PC-3 (cell line): Measurements from ENCODE around the gene EGF. TPM values are rescaled to one million over a fixed set of nuclear protein-coding genes. Genes with fewer than 3 reads are reported as not detected.

ENCODE experiments used
- ATAC-seq: fragments of 200-7000 bp; cut with Tn5 transposase; 2 replicates; pipeline ENCODE4 v1.9.1; 2020; ENCODE audit warnings: mild to moderate bottlenecking, moderate library complexity
- BruUV-seq: library from RNA; stranded (reverse); fragments of 400-500 nt; replicated peaks from 2 replicates; lab custom pipeline; 2021; lab: Mats Ljungman, UMichigan
- CTCF ChIA-PET: fragments of 300-600 bp; sonication (Branson Sonifier 250); formaldehyde crosslinking; loops from one replicate; lab custom pipeline; 2022; ENCODE audit warnings: antibody characterized with exemption; lab: Charles Lee
- POLR2A ChIA-PET: fragments of 300-600 bp; sonication (Branson Sonifier 250); formaldehyde crosslinking; loops from one replicate; lab custom pipeline; 2022; ENCODE audit warnings: antibody characterized with exemption; ENCODE audit not compliant: unreplicated experiment; lab: Charles Lee
- DNase-seq: peaks from one replicate; pipeline ENCODE4 v3.0.0-alpha.2; 2015
- H2AFZ ChIP-seq: fragments of 300-600 bp; sonication (generic); 2 replicates; pipeline ENCODE4 v1.6.0; 2016; ENCODE audit warnings: antibody characterized with exemption, low read length
- H3F3A ChIP-seq: fragments of 300-600 bp; sonication (generic); one replicate; pipeline ENCODE4 v1.6.0; 2017; ENCODE audit warnings: antibody characterized with exemption, low read length, control low read depth, mild to moderate bottlenecking; ENCODE audit not compliant: unreplicated experiment
- H3K27ac ChIP-seq: fragments of 300-600 bp; sonication (generic); 2 replicates; pipeline ENCODE4 v1.5.1; 2016; ENCODE audit warnings: mild to moderate bottlenecking, low read length
- H3K27me3 ChIP-seq: fragments of 300-600 bp; sonication (generic); 2 replicates; pipeline ENCODE4 v1.6.1; 2016; ENCODE audit warnings: low read length, mixed read lengths
- H3K36me3 ChIP-seq: fragments of 300-600 bp; sonication (generic); 2 replicates; pipeline ENCODE4 v1.6.1; 2016; ENCODE audit warnings: low read depth, mixed run types, low read length, mixed read lengths
- H3K4me1 ChIP-seq: fragments of 300-600 bp; sonication (generic); 2 replicates; pipeline ENCODE4 v1.5.1; 2016; ENCODE audit warnings: low read length; ENCODE audit not compliant: insufficient read depth
- H3K4me2 ChIP-seq: fragments of 300-600 bp; sonication (generic); 2 replicates; pipeline ENCODE4 v1.6.0; 2016; ENCODE audit warnings: low read length
- H3K4me3 ChIP-seq: fragments of 300-600 bp; sonication (generic); 2 replicates; pipeline ENCODE4 v1.5.1; 2016; ENCODE audit warnings: mild to moderate bottlenecking, low read length, mixed read lengths
- H3K79me2 ChIP-seq: fragments of 300-600 bp; sonication (generic); 2 replicates; pipeline ENCODE4 v1.6.1; 2017; ENCODE audit warnings: low read length, mixed read lengths
- H3K9ac ChIP-seq: fragments of 300-600 bp; sonication (generic); 2 replicates; pipeline ENCODE4 v1.6.0; 2016; ENCODE audit warnings: mild to moderate bottlenecking, low read length
- H3K9me2 ChIP-seq: fragments of 300-600 bp; sonication (generic); replicated peaks from 2 replicates; pipeline ENCODE4 v1.6.1; 2016; ENCODE audit warnings: mixed run types, low read length, mixed read lengths
- H3K9me3 ChIP-seq: fragments of 300-600 bp; sonication (generic); 2 replicates; pipeline ENCODE4 v1.6.1; 2016; ENCODE audit warnings: low read length, mixed read lengths
- H4K20me1 ChIP-seq: fragments of 300-600 bp; sonication (generic); 2 replicates; pipeline ENCODE4 v1.6.1; 2016; ENCODE audit warnings: low read length, mixed read lengths
- CTCF ChIP-seq: fragments of 300-600 bp; sonication (generic); conservative IDR thresholded peaks from 2 replicates; pipeline ENCODE4 v1.5.1; 2017; ENCODE audit warnings: antibody characterized with exemption, low read depth, mild to moderate bottlenecking, low read length
- EZH2 ChIP-seq: fragments of 300-600 bp; sonication (generic); IDR thresholded peaks from one replicate; pipeline ENCODE4 v1.6.1; 2017; ENCODE audit warnings: antibody characterized with exemption, mild to moderate bottlenecking, low read length; ENCODE audit not compliant: unreplicated experiment
- EZH2phosphoT487 ChIP-seq: fragments of 300-600 bp; sonication (generic); IDR thresholded peaks from 2 replicates; pipeline ENCODE4 v1.6.1; 2018; ENCODE audit warnings: mild to moderate bottlenecking, antibody characterized with exemption, low read length, borderline replicate concordance
- intact Hi-C: fragments of 100-400 bp; cut with micrococcal nuclease; formaldehyde crosslinking; loops from 2 replicates; pipeline ENCODE4 v1.9.0; 2023
- total RNA-seq: library from RNA; depleted of rRNA; stranded (reverse); fragments of >200 nt; gene quantifications from 2 replicates; pipeline ENCODE4 v1.2.3, GENCODE V29; 2014

The EGF gene
- total RNA-seq, 1 experiment from 2014 or later: 6.1 TPM

- Histone ChIP-seq H3K27ac (no peak overlapping the region), H3K9me2 (no peaks in the 10 kb centered on the region), H3K4me1 (no peaks in the 10 kb centered on the region), H3K4me3 (no peak overlapping the region), H3K36me3 (no peaks in the 10 kb centered on the region; the same call in 1 of the 2 replicates), H2AFZ (no peak overlapping the region), H3K9ac (no peak overlapping the region), H4K20me1 (no peaks in the 10 kb centered on the region), H3K4me2 (no peak overlapping the region), H3K27me3 (no peaks in the 10 kb centered on the region), H3F3A (no peaks in the 10 kb centered on the region), H3K79me2 (no peaks in the 10 kb centered on the region), H3K9me3 (no peaks in the 10 kb centered on the region)
- DNase-seq (no peak), ATAC-seq (no peak)
- no peak for TF ChIP-seq CTCF
- no peak for TF ChIP-seq EZH2phosphoT487
- TF ChIP-seq EZH2: no peak
- intact Hi-C loops: loop anchor here (5.0 kb wide), 1 partner anchor 188 kb away; the partner anchor contains the start of gene ELOVL6
- POLR2A ChIA-PET: no interaction called here
- CTCF ChIA-PET: no interaction called here
- BruUV-seq: no TSS peak
Measured at GRCh38 chr4:110009550-110009949, 96.9 kb downstream of the EGF start.

GRCh38 chr4:110010797-110011196, 98.1 kb downstream of the EGF start:
- Histone ChIP-seq H3K9me2 (no peaks in the 10 kb centered on the region), H3K4me2 (no peak overlapping the region), H3K9me3 (no peaks in the 10 kb centered on the region), H3K4me1 (no peaks in the 10 kb centered on the region), H3F3A (no peaks in the 10 kb centered on the region), H3K4me3 (no peak overlapping the region), H3K9ac (no peak overlapping the region), H3K27ac (no peak overlapping the region), H2AFZ (no peak overlapping the region), H3K27me3 (no peaks in the 10 kb centered on the region), H3K36me3 (no peaks in the 10 kb centered on the region), H3K79me2 (no peaks in the 10 kb centered on the region), H4K20me1 (no peaks in the 10 kb centered on the region)
- BruUV-seq: no TSS peak
- CTCF ChIA-PET: no interaction called here
- no peak for ATAC-seq
- POLR2A ChIA-PET: no interaction called here
- DNase-seq: no peak
- intact Hi-C loops: loop anchor here (10.0 kb wide), 1 partner anchor 874 kb away; no protein-coding TSS in a partner anchor
- no peak for TF ChIP-seq EZH2phosphoT487
- no peak for TF ChIP-seq CTCF
- TF ChIP-seq EZH2: no peak

- H3K27me3 ChIP-seq: no peaks in the 10 kb centered on the region
- H3K79me2 ChIP-seq: no peaks in the 10 kb centered on the region
- no peak for TF ChIP-seq EZH2phosphoT487
- TF ChIP-seq CTCF: no peak
- TF ChIP-seq EZH2: no peak
- H3K9me3 ChIP-seq: no peaks in the 10 kb centered on the region
- DNase-seq (no peak), ATAC-seq (no peak)
- H3K4me1 ChIP-seq: no peaks in the 10 kb centered on the region
- no TSS peak for BruUV-seq
- no peak overlapping the region for H3K27ac ChIP-seq
- H3K36me3 ChIP-seq: no peaks in the 10 kb centered on the region
- POLR2A ChIA-PET: no interaction called here
- no peaks in the 10 kb centered on the region for H3K9me2 ChIP-seq
- intact Hi-C loops: loop anchor here (10.0 kb wide), 1 partner anchor 872 kb away; no protein-coding TSS in a partner anchor
- no peak overlapping the region for H3K4me3 ChIP-seq
- H3K4me2 ChIP-seq: no peak overlapping the region
- no peaks in the 10 kb centered on the region for H4K20me1 ChIP-seq
- no peaks in the 10 kb centered on the region for H3F3A ChIP-seq
- H2AFZ ChIP-seq: no peak overlapping the region
- CTCF ChIA-PET: interaction anchor here (0.6 kb wide), 1 partner anchor 325 kb away, joined by 3 read pairs; no protein-coding TSS in a partner anchor
- H3K9ac ChIP-seq: no peak overlapping the region
Measured at GRCh38 chr4:110012917-110013316, 100.2 kb downstream of the EGF start.
